K562 (cell line): ENCODE data around the gene VPS37B. TPM values are rescaled to one million over a fixed set of nuclear protein-coding genes. Genes with fewer than 3 reads are reported as not detected.

Experiments used
- ATAC-seq: fragments of 200-7000 bp; cut with Tn5 transposase; 3 replicates; pipeline ENCODE4 v1.9.1; 2020; ENCODE audit warnings: moderate library complexity
- BruUV-seq: library from RNA; stranded (reverse); fragments of 400-500 nt; replicated peaks from 2 replicates; lab custom pipeline; 2021; lab: Mats Ljungman, UMichigan
- CTCF ChIA-PET: fragments of 300-600 bp; formaldehyde crosslinking; extraction: SDS; loops from one replicate; lab custom pipeline; 2021; ENCODE audit warnings: low intra/inter-chr PET ratio; lab: Yijun Ruan, JAX
- POLR2A ChIA-PET: fragments of 300-600, 350-650 bp; sonication (Branson Sonifier 250); formaldehyde crosslinking; extraction: SDS; loops from one replicate; lab custom pipeline; 2021; ENCODE audit warnings: antibody characterized with exemption, inconsistent platforms; lab: Yijun Ruan, JAX
- DNase-seq, 4 experiments: peaks; one replicate each; pipeline versions ENCODE4 v3.0.0 to v3.0.0-alpha.2; 2011 to 2018; ENCODE audit warnings: low spot score in 3 of 4, mixed read lengths in 3 of 4; ENCODE audit errors: extremely low read depth in 1 of 4
- FAIRE-seq: peaks from 2 replicates; lab custom pipeline; 2011; peaks lifted over from hg19 to GRCh38; lab: Jason Lieb, UNC
- H2AFZ ChIP-seq: 2 replicates; pipeline ENCODE4 v1.6.0; 2011; ENCODE audit warnings: low read depth, low read length, control low read depth, inconsistent platforms
- H3K27ac ChIP-seq: fragments of 200-600 bp; 3 replicates; pipeline ENCODE4 v1.8.0; 2011; ENCODE audit warnings: low read depth, mild to moderate bottlenecking, control low read depth, inconsistent platforms, low read length, moderate library complexity, mixed read lengths; ENCODE audit errors: extremely low read depth
- H3K27me3 ChIP-seq, 2 experiments: fragments of 300-600 bp in 1 of 2; 2 replicates in 1 of 2; 3 replicates in 1 of 2; pipeline versions ENCODE4 v1.6.0 to v1.8.0; 2011; ENCODE audit warnings: inconsistent platforms in 2 of 2, low read length in 2 of 2, mild to moderate bottlenecking in 1 of 2, mixed read lengths in 1 of 2, moderate library complexity in 1 of 2; ENCODE audit not compliant: control insufficient read depth in 2 of 2, insufficient read depth in 2 of 2
- H3K36me3 ChIP-seq: fragments of 300-600 bp; 3 replicates; pipeline ENCODE4 v1.8.0; 2011; ENCODE audit warnings: mild to moderate bottlenecking, low read length, inconsistent platforms; ENCODE audit not compliant: control insufficient read depth, insufficient read depth
- H3K4me1 ChIP-seq, 2 experiments: fragments of 200-600 bp in 1 of 2; replicated peaks in 1 of 2; 2 replicates in 1 of 2; 3 replicates in 1 of 2; pipeline versions ENCODE4 v1.5.1 to v1.8.0; 2011; ENCODE audit warnings: inconsistent platforms in 2 of 2, low read length in 2 of 2, mild to moderate bottlenecking in 1 of 2, mixed read lengths in 1 of 2, moderate library complexity in 1 of 2; ENCODE audit not compliant: control insufficient read depth in 2 of 2, insufficient read depth in 2 of 2
- H3K4me2 ChIP-seq: 2 replicates; pipeline ENCODE4 v1.6.1; 2011; ENCODE audit warnings: low read length, control low read depth, inconsistent platforms, mixed read lengths; ENCODE audit not compliant: insufficient read depth
- H3K4me3 ChIP-seq: fragments of 200-600 bp; sonication (generic), shearing (Covaris generic); 2 replicates; pipeline ENCODE4 v1.5.1; 2016; ENCODE audit warnings: control low read depth, inconsistent platforms
- H3K79me2 ChIP-seq: fragments of 200-600 bp; 3 replicates; pipeline ENCODE4 v1.8.0; 2011; ENCODE audit warnings: low read length, inconsistent platforms; ENCODE audit not compliant: control insufficient read depth, insufficient read depth
- H3K9ac ChIP-seq, 2 experiments: 2 replicates each; pipeline versions ENCODE4 v1.6.0 to v1.6.1; 2011; ENCODE audit warnings: low read depth in 2 of 2, low read length in 2 of 2, control low read depth in 1 of 2, inconsistent platforms in 1 of 2, mild to moderate bottlenecking in 1 of 2, mixed read lengths in 1 of 2; ENCODE audit not compliant: insufficient read depth in 1 of 2
- H3K9me1 ChIP-seq: one replicate; pipeline ENCODE4 v1.6.0; 2011; ENCODE audit warnings: inconsistent platforms, mild to moderate bottlenecking, low read length, moderate library complexity; ENCODE audit not compliant: control insufficient read depth, insufficient read depth
- H3K9me3 ChIP-seq: replicated peaks from 2 replicates; pipeline ENCODE4 v1.5.1; 2011; ENCODE audit warnings: low read depth, low read length, inconsistent platforms; ENCODE audit not compliant: control insufficient read depth, insufficient read depth
- H4K20me1 ChIP-seq: replicated peaks from 2 replicates; pipeline ENCODE4 v1.6.1; 2011; ENCODE audit warnings: low read length, inconsistent platforms, mixed read lengths; ENCODE audit not compliant: control insufficient read depth, insufficient read depth
- CEBPG ChIP-seq, 3 experiments: fragments of 200-800 bp in 1 of 3; sonication (Bioruptor generic) in 1 of 3; sonication (generic) in 1 of 3; formaldehyde crosslinking in 1 of 3; IDR thresholded peaks in 2 of 3; conservative IDR thresholded peaks in 1 of 3; 2 replicates each; pipeline versions ENCODE4 v1.6.1 to v1.8.0; 2016 to 2022; ENCODE audit warnings: missing compliant biosample characterization in 2 of 3, missing genetic modification characterization in 2 of 3, mild to moderate bottlenecking in 1 of 3, missing genetic modification reagents in 1 of 3
- EHMT2 ChIP-seq: fragments of 450-650 bp; IDR thresholded peaks from 2 replicates; pipeline ENCODE4 v1.6.1; 2018; ENCODE audit warnings: antibody characterized with exemption
- HDAC2 ChIP-seq: fragments of 450-650 bp; IDR thresholded peaks from 2 replicates; pipeline ENCODE4 v1.6.1; 2016; ENCODE audit warnings: mild to moderate bottlenecking
- HDAC6 ChIP-seq: IDR thresholded peaks from 2 replicates; pipeline ENCODE4 v1.6.1; 2012; ENCODE audit warnings: low read depth, mild to moderate bottlenecking, control low read depth, inconsistent platforms, low read length, moderate library complexity
- HNRNPUL1 ChIP-seq: fragments of 200-400 bp; formaldehyde crosslinking; IDR thresholded peaks from 2 replicates; pipeline ENCODE4 v1.6.1; 2017; ENCODE audit warnings: low read length
- NFATC3 ChIP-seq: fragments of 450-650 bp; IDR thresholded peaks from 2 replicates; pipeline ENCODE4 v1.6.1; 2017; ENCODE audit warnings: mild to moderate bottlenecking
- RBM17 ChIP-seq: fragments of 200-400 bp; formaldehyde crosslinking; IDR thresholded peaks from 2 replicates; pipeline ENCODE4 v1.6.1; 2017; ENCODE audit warnings: low read depth, mild to moderate bottlenecking, low read length, borderline replicate concordance
- TBP ChIP-seq: optimal IDR thresholded peaks from 2 replicates; pipeline ENCODE3; 2011; ENCODE audit warnings: low read depth, low read length, improper control_type of control experiment
- ZFPM2 ChIP-seq: fragments of 250-450 bp; sonication (Bioruptor Pico); IDR thresholded peaks from 2 replicates; pipeline ENCODE4 v1.5.1; 2022; ENCODE audit warnings: mild to moderate bottlenecking
- ZNF830 ChIP-seq: fragments of 250-450 bp; sonication (Bioruptor Pico); IDR thresholded peaks from 2 replicates; pipeline ENCODE4 v1.5.0; 2021; ENCODE audit warnings: mild to moderate bottlenecking
- WGBS: fragments of 100-300 bp; shearing (Covaris generic); methylation state at CpG from one replicate; pipeline ENCODE4 v1.1.6; 2016; ENCODE audit warnings: low coverage, mixed read lengths; ENCODE audit not compliant: insufficient coverage; ENCODE audit errors: missing lambda C conversion rate; 5-methylcytosine and 5-hydroxymethylcytosine counted together
- in situ Hi-C: fragments of 300-500 bp; cut with MboI; formaldehyde crosslinking; loops from 4 replicates; pipeline ENCODE4 v1.15.0; 2018; ENCODE audit warnings: inconsistent platforms, mixed read lengths
- intact Hi-C: fragments of 100-400 bp; cut with micrococcal nuclease; formaldehyde crosslinking; loops from 2 replicates; pipeline ENCODE4 v1.14.2; 2022
- polyA plus RNA-seq, 8 experiments: library from polyadenylated mRNA; depleted of rRNA in 4 of 8; stranded (reverse) in 5 of 8; unstranded in 3 of 8; fragments of >200 nt; fragmentation: Nextera tagmentation in 2 of 8; fragmentation: Illumina TruSeq in 1 of 8; extraction: Ambion mirVana in 2 of 8; extraction: Trizol in 1 of 8; gene quantifications; 2 replicates each; pipeline versions ENCODE4 v1.2.1 to v1.2.3, GENCODE V29; 2011 to 2014; ENCODE audit warnings: inconsistent platforms in 1 of 8, missing spikeins in 1 of 8
- total RNA-seq, 7 experiments: library from RNA; depleted of rRNA in 6 of 7; stranded (reverse); fragments of >200 nt in 6 of 7; fragmentation: Illumina TruSeq in 2 of 7; extraction: Trizol in 2 of 7; gene quantifications; 2 replicates each; pipeline versions ENCODE4 v1.2.1 to v1.2.3, GENCODE V29; 2011 to 2021; ENCODE audit warnings: low replicate concordance in 1 of 7

VPS37B gene
- total and polyA plus RNA-seq, 9 of the 15 experiments (the other 6 are each of a cell fraction or from before 2014, with no cell fraction given), result 0.28 to 37.4 (median 17.9) TPM

DNA sequence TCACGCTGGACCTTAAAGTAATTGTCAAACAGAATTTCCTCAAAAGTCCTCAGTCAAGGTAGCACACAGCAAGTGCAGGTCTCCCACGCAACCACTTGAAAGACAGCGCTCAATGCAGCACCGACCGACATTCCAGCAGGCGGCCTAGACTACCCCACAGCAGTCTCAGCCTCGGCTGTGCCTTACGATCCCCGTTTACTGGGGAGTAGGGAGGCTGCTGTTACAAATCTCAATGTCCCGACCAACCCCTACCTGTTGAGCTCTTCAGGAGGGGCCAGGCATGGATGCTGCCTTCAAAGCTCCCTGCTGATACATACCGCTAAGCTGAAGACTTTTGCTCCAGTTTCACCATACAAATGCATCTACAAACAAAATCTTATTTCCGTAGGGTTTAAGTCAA is 21.8 kb downstream of the VPS37B start (continued):
- TF ChIP-seq CEBPG (CRISPR knock-in tag; IDR thresholded peaks at IDR 0.05), result 0 out of 2 replicates have a peak, but pooled peaks have one; percentile 35
- TF ChIP-seq CEBPG (tag; conservative IDR thresholded peaks at IDR 0.05 in 1 of 2, IDR thresholded peaks at IDR 0.05 in 1 of 2), result no peak
- TF ChIP-seq HNRNPUL1, result no peak

DNA sequence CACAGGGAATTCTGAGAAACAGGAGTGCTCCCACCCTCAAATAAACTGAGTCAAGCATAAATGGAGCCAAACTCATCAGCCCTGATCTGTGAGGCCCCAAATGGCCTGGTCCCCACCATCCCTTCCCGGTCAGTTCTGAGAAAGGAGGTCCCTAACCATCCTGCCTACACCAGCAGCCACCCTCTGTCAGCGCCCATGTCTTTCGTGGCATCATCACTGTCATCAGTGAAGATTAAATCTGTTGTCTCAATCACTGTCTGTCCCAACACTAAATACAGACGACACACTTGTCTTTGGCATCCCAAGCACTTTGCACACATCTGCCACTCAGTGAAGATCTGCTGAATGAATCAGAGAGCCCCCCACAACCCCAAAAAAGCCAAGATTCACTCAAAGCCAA is 22.4 kb downstream of the VPS37B start:
- no peak overlapping the region for H2AFZ ChIP-seq
- H3K27me3 ChIP-seq, result no peaks in the 10 kb centered on the region
- H3K79me2 ChIP-seq, result peaks cover 76% of the 10 kb centered on the region
- no peaks in the 10 kb centered on the region for H3K9me1 ChIP-seq
- TF ChIP-seq EHMT2 (no peak), CEBPG (CRISPR knock-in tag; IDR thresholded peaks at IDR 0.05) (no peak), CEBPG (tag; conservative IDR thresholded peaks at IDR 0.05 in 1 of 2, IDR thresholded peaks at IDR 0.05 in 1 of 2) (no peak), HDAC6 (no peak), HDAC2 (no peak), ZFPM2 (no peak), TBP (no peak), NFATC3 (no peak), RBM17 (no peak), ZNF830 (CRISPR knock-in tag) (no peak)
- peaks cover 44% of the 10 kb centered on the region; the same call in 1 of the 2 replicates for H4K20me1 ChIP-seq
- DNase-seq, result no peak
- no TSS peak for BruUV-seq
- H3K4me2 ChIP-seq, result no peak overlapping the region
- intact Hi-C loops (no loop called here), in situ Hi-C loops (loop anchor here (10.0 kb wide), 1 partner anchor 361 kb away; the partner anchor contains the start of genes MPHOSPH9 and MTRFR)
- POLR2A ChIA-PET, result interaction anchor here (0.7 to 2.5 kb wide), 3 partner anchors 9 to 15 kb away, joined by 3 to 8 read pairs (median 5); no protein-coding TSS in a partner anchor
- no peak for ATAC-seq
- H3K9ac ChIP-seq, result peak overlapping the region in 1 of 2 experiments; percentile 11; a peak in 1 of 4 replicates
- peaks cover 5 to 17% of the 10 kb centered on the region in 2 experiments; a peak in 3 of 5 replicates for H3K4me1 ChIP-seq
- H3K4me3 ChIP-seq, result no peak overlapping the region
- CTCF ChIA-PET, result no interaction called here
- H3K27ac ChIP-seq, result no peak overlapping the region
- H3K9me3 ChIP-seq, result no peaks in the 10 kb centered on the region
- no peak for FAIRE-seq
- peaks cover 61% of the 10 kb centered on the region for H3K36me3 ChIP-seq
- WGBS, result 71% methylated on average over 4 of the region's 4 CpGs
